HL-60 (cell line): ENCODE data around the gene PA2G4.

Experiments
- DNase-seq, 2 experiments: peaks; one replicate each; pipeline ENCODE4 v3.0.0-alpha.2; 2010 to 2020; ENCODE audit warnings: low read depth in 1 of 2, low spot score in 1 of 2
- H3K27ac ChIP-seq: fragments of 250-450 bp; sonication (Bioruptor Pico); replicated peaks from 2 replicates; pipeline ENCODE4 v1.5.1; 2020; ENCODE audit warnings: mild to moderate bottlenecking, moderate library complexity
- H3K27me3 ChIP-seq: fragments of 250-450 bp; sonication (Bioruptor Pico); 2 replicates; pipeline ENCODE4 v1.5.1; 2021; ENCODE audit warnings: mild to moderate bottlenecking, moderate library complexity; ENCODE audit not compliant: insufficient read depth, poor library complexity, severe bottlenecking
- H3K4me3 ChIP-seq: replicated peaks from 2 replicates; pipeline ENCODE4 v1.5.1; 2011; ENCODE audit warnings: mild to moderate bottlenecking, control low read depth, low read length; ENCODE audit not compliant: insufficient read depth
- CTCF ChIP-seq: IDR thresholded peaks from one replicate; pipeline ENCODE4 v1.5.1; 2011; ENCODE audit warnings: low read length, control low read depth, inconsistent platforms; ENCODE audit not compliant: insufficient read depth
- GABPA ChIP-seq: IDR thresholded peaks from 2 replicates; pipeline ENCODE4 v1.6.1; 2012; ENCODE audit warnings: low read depth
- POLR2AphosphoS5 ChIP-seq: IDR thresholded peaks from 2 replicates; pipeline ENCODE4 v1.6.1; 2012; ENCODE audit warnings: low read depth
- REST ChIP-seq: IDR thresholded peaks from 2 replicates; pipeline ENCODE4 v1.6.1; 2012; ENCODE audit warnings: low read depth; ENCODE audit not compliant: insufficient replicate concordance
- SPI1 ChIP-seq: IDR thresholded peaks from 2 replicates; pipeline ENCODE4 v1.6.1; 2012; ENCODE audit warnings: low read depth, mild to moderate bottlenecking, borderline replicate concordance

The PA2G4 gene

GRCh38 chr12:56086096-56086495, 18.3 kb upstream of the PA2G4 start:
- no peak for DNase-seq
- no peak for TF ChIP-seq CTCF
- TF ChIP-seq REST, result no peak
- no peak for TF ChIP-seq POLR2AphosphoS5
- TF ChIP-seq SPI1, result no peak
- no peak for TF ChIP-seq GABPA
- Histone ChIP-seq H3K27me3 (peaks cover 2% of the 10 kb centered on the region), H3K4me3 (no peak overlapping the region), H3K27ac (no peak overlapping the region)

DNA sequence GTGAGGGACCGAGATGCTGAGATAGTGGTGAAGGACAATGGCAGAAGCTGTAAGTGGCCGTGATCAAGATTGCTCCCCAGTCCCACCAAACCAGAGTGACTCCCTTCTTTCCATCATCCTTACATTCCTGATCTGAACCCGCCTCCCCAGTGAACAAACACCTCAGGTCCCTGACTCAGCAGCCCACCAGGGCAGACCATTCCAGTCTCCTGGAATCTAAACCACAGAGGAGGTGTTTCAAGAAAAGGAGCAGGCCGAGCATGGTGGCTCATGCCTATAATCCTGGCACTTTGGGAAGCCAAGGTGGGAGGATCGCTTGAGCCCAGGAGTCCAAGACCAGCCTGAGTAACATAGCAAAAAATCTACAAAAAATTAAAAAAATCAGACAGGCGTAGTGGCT, 17.8 kb upstream of the PA2G4 start:
- Histone ChIP-seq H3K4me3 (no peak overlapping the region), H3K27me3 (no peaks in the 10 kb centered on the region), H3K27ac (no peak overlapping the region)
- DNase-seq, result no peak
- TF ChIP-seq POLR2AphosphoS5 (no peak), CTCF (no peak), SPI1 (no peak), GABPA (no peak), REST (no peak)

DNA sequence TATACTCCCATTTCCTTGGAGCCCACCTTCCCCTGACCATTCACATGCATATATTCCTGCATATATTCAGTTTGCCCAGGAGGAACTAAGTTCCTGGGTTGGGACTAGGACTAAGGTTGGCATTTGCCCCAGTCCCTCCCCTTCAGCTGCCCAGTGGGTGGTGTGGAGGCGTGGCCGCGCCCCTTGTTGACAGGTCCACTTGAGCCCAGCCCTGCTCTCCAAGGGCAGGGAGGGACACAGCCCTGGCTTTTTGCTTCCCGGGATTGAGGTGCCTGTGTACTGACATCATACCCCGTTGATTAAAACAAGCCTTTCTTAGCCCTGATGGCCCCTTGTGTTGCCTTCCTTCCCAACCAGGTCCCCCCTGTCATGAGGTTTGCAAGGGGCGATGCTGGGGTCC, 17.1 kb upstream of the PA2G4 start:
- no peak for TF ChIP-seq SPI1
- TF ChIP-seq POLR2AphosphoS5, result no peak
- no peak for TF ChIP-seq CTCF
- no peak for TF ChIP-seq GABPA
- no peak for TF ChIP-seq REST
- H3K4me3 ChIP-seq, result no peak overlapping the region
- no peaks in the 10 kb centered on the region for H3K27me3 ChIP-seq
- DNase-seq, result no peak
- H3K27ac ChIP-seq, result no peak overlapping the region
